ENCODE results near the gene CEP350.

Gene CEP350

DNA sequence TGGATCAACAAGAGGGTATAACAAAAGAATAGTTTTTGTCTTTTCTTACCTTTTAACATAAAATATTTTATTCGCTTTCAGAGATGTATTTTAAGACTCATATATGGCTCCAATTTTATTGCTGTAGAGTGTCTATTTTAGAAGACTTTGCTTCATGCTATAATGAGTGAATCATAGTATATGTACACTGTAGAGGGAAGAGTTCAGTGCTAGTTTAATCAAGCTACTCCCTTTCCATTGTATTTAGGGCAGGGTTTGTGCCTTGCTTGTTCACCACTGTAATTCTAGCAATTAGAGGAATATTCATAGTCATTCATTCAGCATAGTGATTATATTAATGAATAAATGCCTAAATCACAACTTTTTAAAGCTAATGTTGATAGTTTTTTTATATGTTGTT, 78.8 kb downstream of the CEP350 start:
- H3K4me2 ChIP-seq (ENCODE audit: low read depth, low read length, poor library complexity, severe bottlenecking), result no peak overlapping the region
- no peaks in the 10 kb centered on the region for H3K4me1 ChIP-seq (ENCODE audit: insufficient read depth, low read length, poor library complexity, severe bottlenecking)
- H3K36me3 ChIP-seq (ENCODE audit: insufficient read depth, low read length), result peaks cover 73% of the 10 kb centered on the region

DNA sequence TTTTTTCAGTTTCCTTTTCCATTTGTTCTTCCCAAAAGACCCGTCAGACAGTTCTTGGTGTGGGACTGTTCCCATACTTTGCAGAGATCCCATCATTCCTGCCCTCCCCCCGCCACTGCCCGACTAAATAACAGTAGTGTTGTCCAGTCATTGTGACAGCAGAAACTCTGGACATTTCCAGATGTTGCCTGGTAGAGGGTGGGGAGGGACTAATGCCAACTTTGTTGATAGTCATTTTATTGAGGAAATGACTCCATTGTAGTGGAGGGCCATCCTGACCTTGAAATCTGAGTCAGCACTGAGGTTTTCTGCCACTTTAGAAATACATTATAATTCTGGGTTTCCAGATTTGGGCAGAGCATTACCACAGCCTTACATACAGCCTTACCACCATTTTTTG, 85.4 kb downstream of the CEP350 start:
- H3F3A ChIP-seq (ENCODE audit: low read depth), result no peaks in the 10 kb centered on the region
- H2AFZ ChIP-seq (ENCODE audit: low read length), result no peak overlapping the region
- no peak for TF ChIP-seq EZH2phosphoT487 (IDR thresholded peaks at IDR 0.05; ENCODE audit: borderline replicate concordance)
- TF ChIP-seq, protein P1, sequence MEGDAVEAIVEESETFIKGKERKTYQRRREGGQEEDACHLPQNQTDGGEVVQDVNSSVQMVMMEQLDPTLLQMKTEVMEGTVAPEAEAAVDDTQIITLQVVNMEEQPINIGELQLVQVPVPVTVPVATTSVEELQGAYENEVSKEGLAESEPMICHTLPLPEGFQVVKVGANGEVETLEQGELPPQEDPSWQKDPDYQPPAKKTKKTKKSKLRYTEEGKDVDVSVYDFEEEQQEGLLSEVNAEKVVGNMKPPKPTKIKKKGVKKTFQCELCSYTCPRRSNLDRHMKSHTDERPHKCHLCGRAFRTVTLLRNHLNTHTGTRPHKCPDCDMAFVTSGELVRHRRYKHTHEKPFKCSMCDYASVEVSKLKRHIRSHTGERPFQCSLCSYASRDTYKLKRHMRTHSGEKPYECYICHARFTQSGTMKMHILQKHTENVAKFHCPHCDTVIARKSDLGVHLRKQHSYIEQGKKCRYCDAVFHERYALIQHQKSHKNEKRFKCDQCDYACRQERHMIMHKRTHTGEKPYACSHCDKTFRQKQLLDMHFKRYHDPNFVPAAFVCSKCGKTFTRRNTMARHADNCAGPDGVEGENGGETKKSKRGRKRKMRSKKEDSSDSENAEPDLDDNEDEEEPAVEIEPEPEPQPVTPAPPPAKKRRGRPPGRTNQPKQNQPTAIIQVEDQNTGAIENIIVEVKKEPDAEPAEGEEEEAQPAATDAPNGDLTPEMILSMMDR (conservative IDR thresholded peaks at IDR 0.05; ENCODE audit: low read length), result no peak
- peaks cover 75% of the 10 kb centered on the region for H3K36me3 ChIP-seq (ENCODE audit: insufficient read depth, low read length)
- H3K4me1 ChIP-seq (ENCODE audit: insufficient read depth, low read length, poor library complexity, severe bottlenecking), result peaks cover 5% of the 10 kb centered on the region
- no peak overlapping the region for H3K4me3 ChIP-seq (ENCODE audit: low read length, poor library complexity, severe bottlenecking)
- no peak overlapping the region for H3K4me2 ChIP-seq (ENCODE audit: low read depth, low read length, poor library complexity, severe bottlenecking)
- no peak overlapping the region for H3K9ac ChIP-seq (ENCODE audit: low read depth, low read length, poor library complexity, severe bottlenecking)
- no peaks in the 10 kb centered on the region for H3K9me2 ChIP-seq (replicated peaks; ENCODE audit: low read depth, low read length)
- H3K9me3 ChIP-seq (ENCODE audit: insufficient read depth, low read depth, low read length), result no peaks in the 10 kb centered on the region
- no peaks in the 10 kb centered on the region for H3K27me3 ChIP-seq (ENCODE audit: insufficient read depth, low read length, poor library complexity, severe bottlenecking)
- H3K79me2 ChIP-seq (ENCODE audit: insufficient read depth, low read length), result no peaks in the 10 kb centered on the region
- H4K20me1 ChIP-seq (ENCODE audit: insufficient read depth, low read length, poor library complexity, severe bottlenecking), result no peaks in the 10 kb centered on the region

More for the DNA sequence above, 78.8 kb downstream of the CEP350 start:
- no peaks in the 10 kb centered on the region for H3K27me3 ChIP-seq (ENCODE audit: insufficient read depth, low read length, poor library complexity, severe bottlenecking)
- H3K4me3 ChIP-seq (ENCODE audit: low read length, poor library complexity, severe bottlenecking), result no peak overlapping the region
- TF ChIP-seq, protein P1 (conservative IDR thresholded peaks at IDR 0.05; ENCODE audit: low read length), result no peak
- no peak for TF ChIP-seq EZH2phosphoT487 (IDR thresholded peaks at IDR 0.05; ENCODE audit: borderline replicate concordance)
- no peak overlapping the region for H3K9ac ChIP-seq (ENCODE audit: low read depth, low read length, poor library complexity, severe bottlenecking)
- no peaks in the 10 kb centered on the region for H3K9me3 ChIP-seq (ENCODE audit: insufficient read depth, low read depth, low read length)
- no peaks in the 10 kb centered on the region for H3K79me2 ChIP-seq (ENCODE audit: insufficient read depth, low read length)
- no peak overlapping the region for H2AFZ ChIP-seq (ENCODE audit: low read length)
- no peaks in the 10 kb centered on the region for H3F3A ChIP-seq (ENCODE audit: low read depth)
- H4K20me1 ChIP-seq (ENCODE audit: insufficient read depth, low read length, poor library complexity, severe bottlenecking), result no peaks in the 10 kb centered on the region
- H3K9me2 ChIP-seq (replicated peaks; ENCODE audit: low read depth, low read length), result no peaks in the 10 kb centered on the region

DNA sequence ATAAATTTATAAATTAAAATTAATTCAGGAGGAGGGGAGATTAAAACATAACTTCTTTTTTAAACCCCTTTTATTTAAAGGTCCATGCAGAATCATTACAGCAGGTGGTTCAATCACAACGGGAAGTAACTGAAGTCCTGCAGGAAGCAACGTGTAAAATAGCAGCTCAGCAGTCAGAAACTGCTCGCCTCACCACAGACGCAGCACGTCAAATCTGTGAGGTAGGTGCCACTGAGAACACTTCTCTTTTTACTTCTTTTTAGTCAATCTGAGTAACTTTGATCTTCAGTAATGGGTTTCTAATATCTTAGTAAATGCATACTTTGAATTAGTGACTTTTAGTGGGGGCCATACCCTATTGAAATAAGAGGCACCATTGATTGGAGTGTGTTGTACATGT, 87.0 kb downstream of the CEP350 start:
- Histone ChIP-seq H2AFZ (ENCODE audit: low read length) (no peak overlapping the region), H4K20me1 (ENCODE audit: insufficient read depth, low read length, poor library complexity, severe bottlenecking) (no peaks in the 10 kb centered on the region), H3K4me2 (ENCODE audit: low read depth, low read length, poor library complexity, severe bottlenecking) (no peak overlapping the region), H3K4me3 (ENCODE audit: low read length, poor library complexity, severe bottlenecking) (no peak overlapping the region), H3F3A (ENCODE audit: low read depth) (no peaks in the 10 kb centered on the region), H3K9me2 (replicated peaks; ENCODE audit: low read depth, low read length) (no peaks in the 10 kb centered on the region), H3K9me3 (ENCODE audit: insufficient read depth, low read depth, low read length) (no peaks in the 10 kb centered on the region), H3K9ac (ENCODE audit: low read depth, low read length, poor library complexity, severe bottlenecking) (no peak overlapping the region), H3K79me2 (ENCODE audit: insufficient read depth, low read length) (no peaks in the 10 kb centered on the region), H3K4me1 (ENCODE audit: insufficient read depth, low read length, poor library complexity, severe bottlenecking) (peaks cover 5% of the 10 kb centered on the region), H3K36me3 (ENCODE audit: insufficient read depth, low read length) (peaks cover 76% of the 10 kb centered on the region), H3K27me3 (ENCODE audit: insufficient read depth, low read length, poor library complexity, severe bottlenecking) (no peaks in the 10 kb centered on the region)
- no peak for TF ChIP-seq EZH2phosphoT487 (IDR thresholded peaks at IDR 0.05; ENCODE audit: borderline replicate concordance)
- TF ChIP-seq, protein P1 (conservative IDR thresholded peaks at IDR 0.05; ENCODE audit: low read length), result no peak
